Measurements from ENCODE around the gene PPP5C.
"Not testable (repeated sequence)": the region's sequence is repeated elsewhere in the genome, so short reads cannot be mapped to it uniquely, and the experiment has no call there.

The PPP5C gene

DNA sequence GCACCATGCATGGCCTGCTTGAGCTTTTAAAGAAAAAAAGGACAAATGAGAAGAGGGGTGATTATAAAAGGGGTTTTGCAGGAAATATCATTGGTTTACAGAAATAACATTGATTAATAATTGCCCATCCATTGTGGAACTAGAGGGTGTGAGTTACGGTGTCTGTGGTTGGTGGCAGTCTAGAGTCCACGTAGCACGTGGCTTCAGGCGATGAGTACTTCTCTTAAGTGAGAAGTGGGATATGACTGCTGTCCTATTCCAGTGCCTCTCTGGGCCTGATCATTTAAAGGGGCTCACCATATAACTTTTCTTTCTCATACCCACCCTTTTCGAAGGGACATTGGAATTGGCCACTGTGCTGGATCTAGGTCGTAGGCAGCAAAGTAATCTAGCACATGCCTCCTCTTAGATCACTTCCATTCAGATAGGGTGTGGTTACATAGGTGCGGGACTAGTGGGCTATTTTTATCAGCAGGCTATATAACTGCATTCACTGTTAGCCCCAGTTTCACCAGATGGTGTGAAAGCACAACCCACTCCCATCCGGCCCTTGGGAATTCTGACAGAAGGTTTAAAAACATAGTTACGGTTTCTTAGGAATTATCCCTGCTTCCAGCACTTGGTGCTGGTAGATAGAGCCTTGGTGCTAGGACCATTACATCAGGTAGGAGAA lies 19.9 kb downstream of the PPP5C start:
- DNase-seq, result no peak

DNA sequence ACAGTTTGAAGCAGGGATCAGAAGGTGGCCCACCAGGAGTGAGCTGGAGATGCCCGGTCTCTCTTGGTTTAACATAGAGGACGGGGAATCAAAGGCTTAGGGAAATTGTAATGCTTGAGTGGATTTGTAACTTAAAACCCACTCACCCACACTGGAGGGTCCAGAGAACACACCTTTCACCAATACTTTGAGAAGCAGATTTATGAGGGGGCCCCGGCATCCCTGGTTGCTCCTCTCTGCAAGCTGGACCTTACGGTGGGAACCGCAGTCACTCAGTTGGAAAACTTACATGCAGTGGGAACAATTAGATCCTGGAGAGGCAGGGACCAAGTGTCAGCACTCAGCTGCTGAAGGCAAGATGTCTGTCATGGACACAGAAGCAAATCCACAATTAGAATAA lies 20.5 kb downstream of the PPP5C start:
- DNase-seq, result no peak

DNA sequence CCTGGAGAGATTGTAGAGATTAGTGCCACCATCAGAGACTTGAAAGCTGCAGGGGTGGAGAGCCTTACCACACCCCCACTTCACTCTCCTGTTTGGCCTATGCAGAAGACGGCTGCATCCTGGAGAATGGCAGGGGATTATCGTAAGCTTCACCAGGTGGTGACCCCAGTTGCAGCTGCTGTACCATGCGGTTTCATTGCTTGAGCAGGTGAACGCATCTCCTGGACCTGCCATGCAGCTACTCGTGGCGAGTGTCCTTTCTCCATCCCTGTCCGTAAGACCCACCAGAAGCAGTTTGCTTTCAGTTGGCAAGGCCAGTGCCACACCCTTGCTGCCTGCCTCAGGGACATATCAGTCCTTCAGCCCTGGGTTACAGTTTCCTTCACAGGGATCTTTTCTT lies 21.2 kb downstream of the PPP5C start:
- DNase-seq, result no peak

DNA sequence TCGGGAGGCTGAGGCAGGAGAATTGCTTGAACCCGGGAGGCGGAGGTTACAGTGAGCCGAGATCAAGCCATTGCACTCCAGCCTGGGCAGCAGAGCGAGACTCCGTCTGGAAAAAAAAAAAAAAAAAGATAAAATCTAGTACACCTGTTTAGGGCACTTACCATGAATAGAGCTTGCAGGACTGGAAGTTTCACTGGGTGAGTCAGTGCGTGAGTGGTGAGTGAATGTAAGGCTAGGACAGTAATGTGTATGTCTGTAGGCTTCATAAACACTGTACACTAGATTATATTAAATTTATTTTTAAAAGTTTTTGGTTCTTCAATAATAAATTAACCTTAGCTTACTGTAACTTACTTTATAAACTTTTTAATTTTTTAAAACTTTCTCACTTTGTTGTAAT lies 22.9 kb downstream of the PPP5C start:
- DNase-seq, result no peak

DNA sequence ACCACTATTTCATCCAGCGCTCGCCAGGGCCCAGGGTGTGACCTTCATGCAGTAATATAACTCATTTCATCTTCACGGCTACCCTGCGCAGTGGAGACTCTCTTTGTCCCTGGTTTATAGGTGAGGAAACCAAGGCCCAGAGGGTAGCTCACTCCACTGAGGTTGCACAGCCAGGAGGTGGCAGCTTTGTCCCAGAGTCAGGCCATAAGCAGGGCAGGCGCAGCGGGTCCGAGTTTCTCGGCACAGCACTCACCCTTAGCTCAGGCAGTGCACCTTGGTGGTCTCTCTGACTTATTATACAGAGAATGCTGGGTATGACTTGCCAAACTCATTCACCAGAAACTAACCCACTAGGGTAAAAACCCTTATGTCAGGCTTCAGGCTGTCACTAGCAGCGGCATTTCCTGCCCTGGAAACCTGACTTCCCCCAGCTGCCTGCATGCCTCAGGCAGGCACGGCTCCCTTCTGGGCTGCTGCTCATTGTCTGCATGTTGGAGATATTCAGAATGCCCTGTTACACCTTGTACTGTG lies 24.5 kb downstream of the PPP5C start:
- DNase-seq, result no peak

DNA sequence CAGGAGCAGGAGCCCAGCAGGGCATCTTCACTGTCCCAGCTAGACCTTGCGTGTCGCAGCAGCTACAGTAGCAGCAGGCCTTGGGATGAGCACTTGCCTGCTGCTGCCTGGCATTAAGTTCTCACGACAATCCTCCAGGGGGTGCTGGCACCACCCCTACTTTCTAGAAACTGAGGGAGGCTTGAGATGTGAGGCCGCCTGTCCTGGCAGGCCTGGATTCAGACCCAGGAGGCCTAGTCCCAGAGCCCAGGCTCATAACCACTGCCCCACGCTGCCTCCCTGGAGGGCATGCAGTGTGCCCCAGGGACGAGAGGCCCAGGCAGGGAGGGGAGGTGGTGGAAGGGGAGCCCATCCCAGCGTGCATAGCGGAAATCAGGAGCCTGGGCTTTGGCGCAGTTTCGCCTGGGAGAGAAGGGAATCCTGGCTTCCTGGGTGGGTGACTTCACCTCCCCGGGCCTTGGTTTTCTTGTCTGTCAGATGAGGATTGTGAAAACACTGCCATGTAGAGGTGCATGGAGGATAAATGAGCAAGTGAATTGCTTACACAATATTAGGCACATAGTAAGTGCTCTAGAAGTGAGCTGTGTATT lies 26.1 kb downstream of the PPP5C start:
- no peak for DNase-seq

DNA sequence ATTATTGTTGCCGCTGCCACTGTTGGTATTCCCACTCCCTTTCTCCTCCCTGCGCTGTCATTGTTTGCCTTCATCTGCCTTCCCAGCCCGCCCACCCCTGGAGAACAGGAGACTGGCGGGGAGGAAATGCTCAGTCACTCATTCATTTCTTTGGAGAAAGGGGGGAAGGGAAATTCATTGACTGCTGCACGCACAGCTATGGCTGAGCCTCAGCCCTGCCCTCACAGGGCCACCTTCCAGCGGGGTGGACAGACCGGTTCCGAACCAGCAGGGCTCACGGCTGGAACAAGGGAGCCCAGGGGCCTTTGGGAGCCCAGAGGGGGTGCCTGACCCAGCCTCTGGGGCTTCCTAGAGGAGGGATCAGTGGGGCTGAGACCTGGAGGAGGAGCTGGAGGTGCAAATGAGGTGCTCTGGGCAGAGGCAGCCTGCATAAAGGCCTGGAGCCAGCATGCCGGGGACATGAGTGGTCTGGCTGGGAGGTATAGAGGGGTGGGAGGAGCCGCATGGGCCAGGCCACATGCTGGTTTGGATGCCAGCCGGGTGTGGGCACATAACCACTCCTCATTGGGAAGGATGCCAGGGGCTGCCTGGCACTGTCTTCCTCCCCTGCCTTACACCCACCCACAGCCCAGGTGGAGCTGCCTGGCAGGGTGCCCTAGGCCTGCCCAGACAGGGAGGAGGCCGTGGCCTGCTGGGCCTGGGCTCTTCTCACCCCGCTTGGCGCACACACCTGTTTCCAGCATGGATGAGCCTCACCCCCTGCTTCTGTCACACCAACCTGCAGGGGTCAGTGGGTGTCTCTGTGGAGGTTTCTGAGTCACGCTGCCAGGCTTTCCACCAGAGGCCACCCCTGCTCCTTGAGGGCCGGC lies 26.8 kb downstream of the PPP5C start:
- no peak for DNase-seq

DNA sequence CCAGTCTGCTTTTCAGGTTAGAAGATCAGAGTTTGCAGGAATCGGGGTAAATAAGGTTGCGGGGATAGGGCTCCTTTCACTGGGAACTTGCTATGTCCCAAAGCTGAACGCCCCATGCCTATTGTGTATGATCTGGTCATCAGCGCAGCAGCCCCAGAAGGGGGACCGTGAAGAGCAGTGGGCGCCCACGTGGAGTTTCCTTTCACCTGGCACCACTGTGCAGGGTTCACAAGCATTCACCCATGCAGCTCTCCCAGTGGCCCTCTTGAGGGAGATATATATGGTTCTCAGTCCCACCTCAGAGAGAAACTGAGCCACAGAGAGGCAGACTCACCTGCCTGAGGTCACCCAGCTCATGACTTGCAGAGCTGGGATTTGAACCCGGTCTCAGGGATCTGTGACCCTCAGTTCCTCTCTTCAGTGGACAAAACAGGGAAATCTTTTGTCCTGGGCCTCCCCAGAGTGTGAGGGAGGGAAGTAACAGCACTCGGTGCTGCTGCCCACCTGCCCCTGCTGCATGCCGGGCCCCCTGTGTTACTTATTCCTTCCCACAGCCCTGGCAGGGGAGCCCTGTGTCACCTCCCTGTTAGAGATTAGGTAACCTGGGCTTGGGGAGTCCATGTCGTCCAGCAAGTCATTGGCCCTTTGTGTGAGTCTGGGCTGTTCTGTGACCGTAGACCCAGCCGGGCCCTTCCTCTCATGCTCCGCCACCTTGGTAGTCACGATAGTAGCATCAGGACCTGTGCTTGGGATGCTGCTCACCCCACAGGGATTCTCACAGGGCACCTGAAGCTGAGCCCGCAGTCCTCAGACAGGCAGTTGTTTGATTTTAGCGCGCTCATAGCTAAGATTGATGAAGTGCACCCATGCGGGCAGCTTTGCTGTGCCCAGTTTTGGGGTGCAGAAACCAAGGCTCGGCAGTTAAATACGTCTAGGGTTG lies 27.9 kb downstream of the PPP5C start:
- no peak for DNase-seq

DNA sequence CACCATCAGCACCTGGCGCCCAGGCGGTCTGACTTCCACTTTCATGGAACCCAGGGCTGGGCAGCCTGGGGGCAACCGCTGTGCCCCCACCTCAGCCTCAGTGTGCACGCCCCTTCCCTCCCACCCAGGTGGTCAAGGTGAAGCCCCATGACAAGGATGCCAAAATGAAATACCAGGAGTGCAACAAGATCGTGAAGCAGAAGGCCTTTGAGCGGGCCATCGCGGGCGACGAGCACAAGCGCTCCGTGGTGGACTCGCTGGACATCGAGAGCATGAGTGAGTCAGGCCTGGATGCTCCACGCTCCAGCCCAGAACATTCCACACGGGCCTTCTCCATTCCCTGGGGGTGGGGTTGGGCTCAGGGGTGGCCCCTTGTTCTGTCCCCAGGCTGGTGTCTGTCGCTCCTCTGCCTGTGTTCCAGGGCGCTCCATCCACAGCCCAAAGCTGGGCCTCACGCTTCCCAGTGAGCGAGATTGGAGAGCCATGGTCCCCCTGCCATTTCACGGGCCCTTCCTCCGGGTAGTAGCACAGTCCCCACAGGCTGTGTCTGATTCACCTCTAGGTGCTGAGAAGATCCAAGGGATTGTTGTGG lies 28.7 kb downstream of the PPP5C start:
- DNase-seq, result not testable (repeated sequence)

DNA sequence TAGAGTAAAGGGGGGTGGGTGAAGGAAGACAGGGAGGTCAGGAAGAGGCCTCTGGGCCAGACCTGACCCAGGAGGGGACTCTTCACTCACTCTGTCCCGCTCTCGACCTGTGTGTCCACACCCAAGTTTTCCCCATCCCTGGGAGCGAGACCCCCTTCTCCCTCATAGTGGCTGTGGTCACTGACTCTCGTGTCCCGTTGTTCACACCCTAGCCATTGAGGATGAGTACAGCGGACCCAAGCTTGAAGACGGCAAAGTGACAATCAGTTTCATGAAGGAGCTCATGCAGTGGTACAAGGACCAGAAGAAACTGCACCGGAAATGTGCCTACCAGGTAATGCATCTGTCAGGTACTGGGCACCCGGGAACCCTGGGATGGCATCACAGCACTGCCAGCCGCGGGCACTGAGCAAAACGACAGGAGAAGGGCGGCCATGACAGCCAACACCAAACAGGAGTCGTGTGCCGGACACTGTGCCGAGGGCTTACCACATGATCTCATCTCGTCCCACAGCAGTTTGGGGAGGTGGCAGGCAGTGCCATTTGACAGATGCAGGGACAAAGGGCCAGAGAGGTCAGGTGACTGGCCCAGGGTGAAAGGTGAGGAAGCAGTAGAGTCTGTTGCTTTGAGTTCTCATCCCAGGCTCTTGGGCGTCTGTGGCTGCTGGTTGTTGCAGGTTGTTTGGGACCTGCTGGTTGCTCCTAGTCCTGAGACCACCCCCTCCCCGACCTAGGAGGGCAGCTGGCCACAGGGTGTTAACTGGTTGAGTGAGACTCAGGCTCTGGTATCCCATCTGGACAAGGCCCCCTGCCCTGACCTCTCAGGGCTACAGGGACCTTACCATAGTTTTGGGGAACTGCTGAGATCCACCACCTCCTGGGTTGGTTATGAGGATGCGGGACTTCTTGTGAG lies 29.6 kb downstream of the PPP5C start:
- no peak for DNase-seq

DNA sequence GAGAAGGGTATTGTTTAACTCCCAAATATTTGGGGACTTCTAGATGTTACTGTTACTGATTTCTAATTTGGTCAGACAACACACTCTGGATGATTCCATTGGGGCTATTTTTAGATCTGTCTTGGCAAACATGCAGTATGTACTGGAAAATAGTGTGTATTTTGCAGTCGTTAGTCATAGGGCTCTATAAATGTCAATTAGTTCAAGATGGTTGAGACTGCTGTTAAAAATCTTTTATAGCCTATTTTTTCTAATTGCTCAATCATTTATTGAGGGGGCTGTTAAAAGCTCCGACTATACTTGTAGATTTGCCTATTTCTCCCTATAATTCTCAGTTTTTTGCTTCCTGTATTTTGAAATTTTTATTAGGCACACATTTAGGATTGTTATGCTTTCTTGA lies 31.4 kb downstream of the PPP5C start:
- DNase-seq, result no peak

DNA sequence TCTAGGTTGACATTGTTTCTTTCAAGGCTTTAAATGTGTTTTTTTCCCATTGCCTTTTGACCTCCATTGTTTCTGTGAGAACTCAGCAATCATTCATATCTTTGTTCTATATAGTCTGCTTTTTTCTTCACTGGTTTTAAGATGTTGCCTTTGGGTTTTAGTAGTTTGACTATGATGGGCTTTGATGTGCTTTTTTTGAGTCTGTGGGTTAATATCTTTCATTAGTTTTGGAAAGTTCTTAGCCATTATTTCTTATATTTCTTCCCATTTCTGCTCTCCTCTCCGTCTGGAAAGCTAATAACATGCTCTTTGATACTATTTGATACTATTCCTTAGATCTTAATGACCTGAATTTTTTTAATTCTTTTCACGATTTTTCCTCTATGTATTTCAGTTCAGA lies 33.8 kb downstream of the PPP5C start:
- DNase-seq, result no peak

DNA sequence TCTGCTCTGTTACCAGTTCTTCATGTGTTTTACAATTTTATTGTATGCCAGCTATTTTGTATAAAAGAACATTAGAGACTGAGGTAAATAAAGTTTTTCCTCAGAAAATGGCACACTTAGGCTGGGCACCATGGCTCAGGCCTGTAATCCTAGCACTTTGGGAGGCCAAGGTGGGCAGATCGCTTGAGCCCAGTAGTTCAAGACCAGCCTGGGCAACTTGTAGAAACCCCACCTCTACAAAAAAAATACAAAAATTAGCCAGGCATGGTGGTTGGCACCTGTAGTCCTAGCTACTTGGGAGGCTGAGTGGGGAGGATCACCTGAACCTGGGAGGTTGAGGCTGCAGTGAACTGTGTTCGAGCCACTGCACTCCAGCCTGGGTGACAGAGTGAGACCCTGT lies 34.5 kb downstream of the PPP5C start:
- no peak for DNase-seq

DNA sequence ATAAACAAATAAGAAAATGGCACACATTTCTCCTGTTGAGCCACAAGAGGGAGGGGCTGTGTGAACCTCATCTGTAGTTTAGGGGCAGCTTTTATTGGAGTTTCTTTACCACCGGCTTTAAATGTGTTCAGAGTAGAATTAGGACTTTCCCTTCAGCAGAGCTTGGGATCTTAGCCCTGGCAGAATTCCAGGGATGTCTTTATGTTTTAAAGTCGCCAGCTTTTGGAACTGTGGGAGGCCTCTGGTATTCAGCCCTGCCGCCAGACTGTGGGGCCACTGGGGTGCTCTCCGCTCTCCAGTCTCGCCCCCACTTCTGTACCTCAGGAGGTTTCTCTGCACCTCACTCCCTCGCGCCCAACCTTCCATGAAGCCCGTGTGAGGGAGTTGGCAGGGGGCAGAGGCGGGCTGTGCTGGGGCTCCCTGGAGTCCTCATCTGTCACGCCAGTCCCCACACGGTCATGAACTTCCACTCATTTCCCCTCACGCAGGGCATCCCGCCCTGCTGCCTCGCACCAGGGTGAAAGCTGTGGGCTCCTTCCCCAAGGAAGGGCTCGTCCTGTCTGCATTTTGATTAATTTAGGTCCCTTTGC lies 35.0 kb downstream of the PPP5C start:
- no peak for DNase-seq

DNA sequence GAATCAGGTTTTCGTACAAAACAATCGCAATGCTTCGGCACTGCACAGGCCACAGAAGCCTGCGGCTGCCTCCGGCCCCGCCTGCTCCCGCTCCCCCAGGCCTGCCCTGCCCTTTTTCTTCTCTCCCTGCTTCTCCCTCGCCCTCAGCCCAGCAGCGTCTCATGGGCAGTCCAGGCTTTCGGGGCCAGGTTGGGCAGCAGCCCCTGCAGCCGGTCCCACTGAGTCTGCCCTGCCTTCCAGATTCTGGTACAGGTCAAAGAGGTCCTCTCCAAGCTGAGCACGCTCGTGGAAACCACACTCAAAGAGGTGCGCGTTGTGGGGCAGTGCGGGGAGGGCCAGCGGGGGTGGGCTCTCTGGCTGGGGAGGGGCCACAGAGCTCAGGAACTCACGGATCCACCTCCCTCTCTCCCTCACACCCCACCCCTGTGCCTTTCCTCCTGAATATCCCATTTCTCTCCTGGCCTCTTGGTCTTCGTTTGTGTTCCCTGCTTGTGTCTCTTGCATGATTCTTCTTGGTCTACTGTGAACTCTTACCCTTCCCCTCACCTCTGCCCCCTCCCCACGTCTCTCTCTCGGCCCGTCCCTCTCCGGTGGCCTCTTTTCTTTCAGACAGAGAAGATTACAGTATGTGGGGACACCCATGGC lies 36.4 kb downstream of the PPP5C start:
- DNase-seq, result no peak

DNA sequence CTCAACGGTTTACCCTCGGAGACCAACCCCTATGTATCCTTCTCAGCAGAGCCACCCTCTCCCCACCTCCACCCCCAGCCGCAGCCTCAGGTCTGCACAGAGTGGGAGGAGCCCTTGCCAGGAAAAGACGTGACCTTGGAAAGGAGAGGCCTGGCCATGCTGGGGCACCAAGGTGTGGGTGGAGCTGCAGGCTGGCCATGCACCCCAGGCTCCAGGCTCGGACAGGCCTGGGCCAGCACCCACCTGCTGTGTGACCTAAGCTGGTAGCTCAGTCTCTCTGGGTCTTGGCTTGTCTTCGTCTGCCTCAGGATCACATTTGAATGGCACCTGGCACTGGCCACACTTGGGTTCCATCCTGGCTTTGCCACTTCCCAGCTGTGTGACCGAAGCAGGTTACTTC lies 37.0 kb downstream of the PPP5C start:
- no peak for DNase-seq

DNA sequence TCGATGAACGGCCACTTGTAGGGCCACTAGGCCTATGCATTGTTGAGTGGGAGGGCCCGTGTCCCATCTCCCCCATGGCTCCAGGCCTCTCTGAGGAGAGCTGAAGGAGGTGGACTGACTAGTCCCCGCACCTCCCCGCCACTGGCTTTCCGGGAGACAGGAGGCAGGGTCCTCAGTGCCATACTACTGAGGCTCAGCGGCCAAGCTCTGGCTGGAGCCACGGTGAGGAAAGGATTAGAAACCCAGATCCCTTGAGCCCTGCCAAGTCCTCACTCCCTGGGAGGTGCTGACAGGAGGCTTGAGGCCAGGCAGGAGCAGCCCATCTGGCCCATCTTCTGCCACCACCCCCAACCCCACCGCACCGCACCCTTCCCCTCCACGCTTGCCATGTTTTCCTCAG lies 37.5 kb downstream of the PPP5C start:
- no peak for DNase-seq

DNA sequence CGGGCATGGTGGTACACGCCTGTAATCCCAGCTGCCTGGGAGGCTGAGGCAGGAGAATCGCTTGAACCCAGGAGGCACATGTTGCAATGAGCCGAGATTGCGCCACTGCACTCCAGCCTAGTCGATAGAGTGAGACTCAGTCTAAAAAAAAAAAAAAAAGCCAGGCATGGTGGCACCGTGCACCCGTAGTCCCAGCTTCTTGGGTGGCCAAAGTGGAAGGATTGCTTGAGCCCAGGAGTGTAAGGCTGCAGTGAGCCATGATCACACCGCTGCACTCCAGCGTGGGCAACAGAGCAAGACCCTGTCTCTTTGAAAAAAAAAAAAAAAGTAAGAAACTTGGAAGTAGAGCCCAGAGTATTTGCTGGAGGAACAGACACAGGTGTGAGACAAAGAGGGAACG lies 38.7 kb downstream of the PPP5C start:
- no peak for DNase-seq

DNA sequence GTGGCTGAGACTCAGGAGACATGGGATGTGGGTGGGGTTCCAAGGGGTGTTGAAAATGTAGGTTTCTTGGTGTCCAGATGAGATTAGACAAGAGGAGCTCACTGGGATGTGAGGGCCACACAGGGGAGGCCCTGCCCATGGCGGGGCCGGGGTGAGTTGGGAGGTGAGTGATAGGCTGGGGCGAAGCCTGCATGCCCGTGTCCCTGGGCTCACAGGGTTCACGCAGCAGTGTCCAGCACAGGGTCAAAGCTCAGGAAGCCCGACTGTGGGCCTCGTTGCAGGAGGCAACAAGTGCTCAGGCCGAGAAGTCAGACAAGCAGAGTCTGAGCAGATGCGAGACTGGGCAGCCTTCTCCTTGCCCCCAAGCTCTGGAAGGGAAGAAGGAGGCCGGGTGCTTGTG lies 39.3 kb downstream of the PPP5C start:
- no peak for DNase-seq

DNA sequence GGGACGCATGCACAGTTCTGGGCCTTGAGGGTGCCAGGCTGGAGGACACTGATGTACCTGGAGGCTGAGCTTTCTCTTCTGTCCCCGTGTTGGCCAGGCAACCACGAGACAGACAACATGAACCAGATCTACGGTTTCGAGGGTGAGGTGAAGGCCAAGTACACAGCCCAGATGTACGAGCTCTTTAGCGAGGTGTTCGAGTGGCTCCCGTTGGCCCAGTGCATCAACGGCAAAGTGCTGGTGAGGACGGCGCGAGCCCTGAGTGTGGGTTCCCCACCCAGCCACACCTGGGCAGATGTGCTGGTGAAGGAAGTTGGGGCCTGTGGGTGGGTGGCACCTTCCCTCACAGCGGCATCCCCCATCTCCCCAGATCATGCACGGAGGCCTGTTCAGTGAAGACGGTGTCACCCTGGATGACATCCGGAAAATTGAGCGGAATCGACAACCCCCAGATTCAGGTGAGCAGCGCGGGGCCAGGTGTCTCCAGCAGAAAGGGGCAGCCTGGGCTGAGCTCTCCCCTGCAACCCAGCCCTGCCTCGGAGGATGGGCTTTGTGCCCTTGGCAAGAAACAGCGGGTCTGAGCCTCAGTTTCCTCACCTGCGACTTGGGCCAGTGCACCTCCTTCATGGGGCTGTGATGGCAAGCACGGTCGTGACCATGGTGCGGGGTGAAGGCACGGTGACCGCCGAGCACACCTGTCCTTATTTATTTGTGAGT lies 40.3 kb downstream of the PPP5C start:
- DNase-seq, result no peak

Data from activated CD4-positive, CD25-positive, alpha-beta regulatory T cell treated with anti-CD3 and anti-CD28 coated beads, Interleukin-2, amount 50 U/mL, for 72 hours (primary cell).